ENCODE data around the gene BHLHE41.

Gene BHLHE41

GRCh38 chr12:26133521-26133920, 8.7 kb upstream of the BHLHE41 start:
- no peak for DNase-seq

- DNase-seq, result no peak
Measured at GRCh38 chr12:26132866-26133265, 8.0 kb upstream of the BHLHE41 start.

GRCh38 chr12:26131936-26132335, 7.1 kb upstream of the BHLHE41 start:
- no peak for DNase-seq

GRCh38 chr12:26130728-26131127, 5.9 kb upstream of the BHLHE41 start:
- no peak for DNase-seq

GRCh38 chr12:26128168-26128567, 3.3 kb upstream of the BHLHE41 start:
- DNase-seq, result no peak

GRCh38 chr12:26127404-26127803, 2.6 kb upstream of the BHLHE41 start:
- no peak for DNase-seq

GRCh38 chr12:26126340-26127284, 1.8 kb upstream of the BHLHE41 start:
- DNase-seq, result no peak

GRCh38 chr12:26125400-26126339, 833 bp upstream of the BHLHE41 start:
- no peak for DNase-seq

- DNase-seq, result no peak
Measured at GRCh38 chr12:26123482-26123980, 1.3 kb downstream of the BHLHE41 start.

GRCh38 chr12:26122681-26123481, 2.0 kb downstream of the BHLHE41 start:
- no peak for DNase-seq

- DNase-seq, result no peak
Measured at GRCh38 chr12:26122061-26122680, 2.7 kb downstream of the BHLHE41 start.

- DNase-seq, result no peak
Measured at GRCh38 chr12:26121323-26122060, 3.3 kb downstream of the BHLHE41 start.

GRCh38 chr12:26120561-26121274, 4.1 kb downstream of the BHLHE41 start:
- DNase-seq, result no peak

GRCh38 chr12:26119391-26119989, 5.3 kb downstream of the BHLHE41 start:
- DNase-seq, result no peak

- no peak for DNase-seq
Measured at GRCh38 chr12:26118308-26118707, 6.5 kb downstream of the BHLHE41 start.

- DNase-seq, result no peak
Measured at GRCh38 chr12:26116829-26117715, 7.8 kb downstream of the BHLHE41 start.

GRCh38 chr12:26114720-26115401, 10.0 kb downstream of the BHLHE41 start:
- DNase-seq, result no peak
